GM19324 (cell line): Measurements from ENCODE around the gene NES.

Source experiments
- ATAC-seq: cut with Tn5 transposase; IDR thresholded peaks from one replicate; pipeline ENCODE4 v1.9.1; 2021; ENCODE audit warnings: mild to moderate bottlenecking, moderate library complexity; ENCODE audit not compliant: unreplicated experiment, low FRiP score

NES gene

GRCh38 chr1:156704166-156704711 is 27.0 kb upstream of the NES start:
- no peak for ATAC-seq

GRCh38 chr1:156703741-156704140 is 26.5 kb upstream of the NES start:
- ATAC-seq: no peak

- no peak for ATAC-seq
These were observed 26.1 kb upstream of the NES start for GRCh38 chr1:156703336-156703735.

- ATAC-seq: no peak
These were observed 23.7 kb upstream of the NES start for GRCh38 chr1:156700736-156701531.

- ATAC-seq: no peak
These were observed 21.8 kb upstream of the NES start for GRCh38 chr1:156698995-156699394.

- ATAC-seq: no peak
These were observed 20.3 kb upstream of the NES start for GRCh38 chr1:156697481-156697880.

- ATAC-seq: no peak
These were observed 19.5 kb upstream of the NES start for GRCh38 chr1:156696755-156697154.

- no peak for ATAC-seq
These were observed 17.4 kb upstream of the NES start for GRCh38 chr1:156694690-156694962.

- no peak for ATAC-seq
These were observed 16.9 kb upstream of the NES start for GRCh38 chr1:156693848-156694689.

GRCh38 chr1:156692925-156693847 is 16.0 kb upstream of the NES start:
- no peak for ATAC-seq

- no peak for ATAC-seq
These were observed 15.3 kb upstream of the NES start for GRCh38 chr1:156692441-156692924.

GRCh38 chr1:156691665-156692440 is 14.6 kb upstream of the NES start:
- no peak for ATAC-seq

GRCh38 chr1:156691191-156691590 is 14.0 kb upstream of the NES start:
- no peak for ATAC-seq

GRCh38 chr1:156690675-156691036 is 13.4 kb upstream of the NES start:
- no peak for ATAC-seq

GRCh38 chr1:156689953-156690674 is 12.9 kb upstream of the NES start:
- no peak for ATAC-seq

GRCh38 chr1:156689035-156689952 is 12.1 kb upstream of the NES start:
- ATAC-seq: peak; percentile 69

- ATAC-seq: no peak
These were observed 7.1 kb upstream of the NES start for GRCh38 chr1:156684227-156684782.
